ENCODE measurements around the gene HM13.
"Not testable (repeated sequence)": the region's sequence is repeated elsewhere in the genome, so short reads cannot be mapped to it uniquely, and the experiment has no call there.

Gene HM13

DNA sequence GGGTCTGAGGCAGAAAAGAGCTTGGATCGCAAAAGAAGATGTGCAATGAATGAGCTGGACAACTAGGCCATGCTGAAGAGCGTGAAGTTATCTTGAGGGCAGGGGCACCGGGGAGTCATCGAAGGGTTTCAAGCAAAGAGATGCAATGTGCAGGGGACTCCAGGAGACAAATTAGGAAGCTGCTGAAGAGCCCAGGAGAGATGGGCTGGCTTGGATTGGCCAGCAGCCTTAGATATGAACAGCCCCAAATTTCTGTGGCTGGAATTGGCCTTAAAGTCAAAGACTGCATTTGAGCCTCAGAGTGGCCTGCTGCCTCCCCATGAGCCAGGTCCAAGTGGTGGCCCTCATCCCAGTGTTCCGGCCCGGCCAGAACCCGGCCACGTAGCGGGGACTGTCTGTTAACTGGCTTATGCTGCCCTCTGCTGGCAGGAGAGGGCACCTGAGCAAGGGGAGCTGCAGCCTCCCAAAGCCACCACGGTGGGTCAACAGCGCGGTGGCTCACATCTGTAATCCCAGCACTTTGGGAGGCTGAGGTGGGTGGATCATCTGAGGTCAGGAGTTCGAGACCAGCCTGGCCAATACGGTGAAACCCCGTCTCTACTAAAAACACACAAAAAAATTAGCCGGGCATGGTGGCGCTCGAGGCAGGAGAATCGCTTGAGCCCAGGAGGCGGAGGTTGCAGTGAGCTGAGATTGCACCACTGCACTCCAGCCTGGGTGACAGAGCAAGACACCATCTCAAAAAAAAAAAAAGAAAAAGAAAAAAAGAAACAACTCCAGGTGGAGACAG lies 11.2 kb upstream of the HM13 start:
- peak; percentile 78 for DNase-seq (ENCODE audit: low spot score)

DNA sequence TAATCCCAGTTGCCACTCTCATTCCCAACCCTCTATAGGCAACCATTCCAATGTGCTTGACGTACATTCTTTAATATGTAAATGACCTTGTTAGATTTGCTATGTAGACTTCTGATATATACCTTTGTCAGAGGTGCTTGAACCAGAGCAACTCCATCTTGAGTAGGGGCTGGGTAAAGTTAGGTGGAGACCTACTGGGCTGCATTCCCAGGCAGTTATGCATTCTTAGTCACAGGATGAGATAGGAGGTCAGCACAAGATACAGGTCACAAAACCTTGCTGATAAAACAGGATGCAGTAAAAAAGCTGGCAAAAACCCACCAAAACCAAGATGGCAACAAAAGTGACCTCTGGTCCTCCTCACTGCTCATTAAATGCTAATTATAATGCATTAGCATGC lies 8.3 kb upstream of the HM13 start:
- no peak for DNase-seq (ENCODE audit: low spot score)

DNA sequence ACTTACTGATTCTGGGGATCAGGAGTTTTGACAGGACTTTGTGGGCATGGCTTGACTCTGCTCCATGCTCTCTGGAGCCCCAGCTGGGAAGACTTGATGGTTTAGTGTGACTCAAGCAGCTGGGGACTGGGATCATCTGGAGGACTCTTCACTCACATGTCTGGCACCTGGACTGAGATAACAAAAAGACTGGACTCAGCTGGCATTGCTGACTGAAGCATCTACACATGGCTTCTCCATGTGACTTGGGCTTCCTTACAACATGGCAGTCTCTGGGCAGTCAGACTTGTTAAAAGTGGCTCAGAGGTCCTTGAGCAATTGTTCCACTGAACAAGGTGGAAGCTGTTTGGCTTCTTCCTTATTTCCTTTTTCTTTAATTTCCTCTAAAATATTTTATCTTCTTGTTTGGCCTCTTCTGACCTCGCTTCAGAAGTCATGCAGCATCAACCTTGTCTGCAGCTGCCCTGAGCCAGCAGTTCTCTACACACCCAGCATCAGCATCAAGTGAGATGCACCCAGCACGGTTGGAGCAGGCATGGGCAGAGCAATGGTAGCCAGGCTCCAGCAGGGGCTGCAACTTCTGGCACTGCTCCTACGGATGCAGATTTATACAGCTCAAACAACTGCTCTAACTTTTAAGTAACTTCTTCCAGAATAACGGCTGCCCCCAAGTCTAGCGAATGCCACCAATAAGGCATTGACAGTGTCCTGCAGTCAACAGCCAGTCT lies 5.6 kb upstream of the HM13 start:
- DNase-seq (ENCODE audit: low spot score) = no peak

DNA sequence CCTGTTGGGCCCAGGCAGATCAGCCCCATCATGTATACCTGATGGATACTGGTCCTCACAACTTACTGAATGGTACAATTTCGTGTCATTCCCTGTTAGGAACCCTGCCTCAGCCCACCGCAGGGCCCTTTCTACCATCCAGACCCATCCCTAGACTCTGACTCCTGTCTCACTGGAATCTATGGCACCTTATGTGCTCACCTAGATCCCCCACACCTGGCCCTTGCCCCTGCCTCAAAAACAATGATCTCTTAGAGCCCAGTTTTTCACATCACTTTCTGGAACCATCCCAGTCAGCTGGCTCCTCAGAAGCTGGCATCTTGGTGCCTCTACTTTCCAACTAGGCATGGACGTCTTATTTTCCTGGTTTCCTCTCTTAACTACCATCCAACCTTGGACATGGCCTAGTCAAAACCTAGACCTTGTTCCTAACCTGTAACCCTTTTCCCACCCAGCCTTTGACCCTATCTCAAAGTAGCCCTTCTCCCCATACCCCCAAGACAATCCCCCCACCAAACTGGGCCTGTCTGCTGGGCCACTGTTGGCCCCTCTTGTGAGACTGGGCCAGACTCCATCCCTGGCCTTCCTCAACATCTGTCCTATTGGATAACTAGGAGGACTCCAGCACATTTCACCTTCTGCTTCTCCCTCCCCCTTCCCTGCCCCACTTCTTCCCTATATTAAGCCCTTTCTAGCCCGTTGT lies 981 bp downstream of the HM13 start:
- DNase-seq (ENCODE audit: low spot score) = no peak

DNA sequence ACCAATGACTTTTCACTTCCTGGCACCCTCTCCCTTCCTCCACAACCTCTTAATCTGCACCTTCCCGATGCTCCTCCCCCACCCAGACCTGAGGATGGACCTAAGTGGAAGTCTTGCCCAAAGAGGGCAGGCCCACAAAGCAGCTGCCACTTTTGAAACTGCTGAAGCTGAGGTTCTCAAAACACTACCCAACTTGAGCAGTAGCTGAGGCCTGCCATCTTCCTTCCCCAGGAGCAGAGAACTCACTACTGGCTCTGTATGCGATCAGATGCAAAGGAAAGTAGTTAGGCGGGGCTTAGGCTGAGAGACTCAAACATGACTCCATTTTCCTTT lies 1.5 kb downstream of the HM13 start:
- DNase-seq (ENCODE audit: low spot score) = peak; percentile 43

DNA sequence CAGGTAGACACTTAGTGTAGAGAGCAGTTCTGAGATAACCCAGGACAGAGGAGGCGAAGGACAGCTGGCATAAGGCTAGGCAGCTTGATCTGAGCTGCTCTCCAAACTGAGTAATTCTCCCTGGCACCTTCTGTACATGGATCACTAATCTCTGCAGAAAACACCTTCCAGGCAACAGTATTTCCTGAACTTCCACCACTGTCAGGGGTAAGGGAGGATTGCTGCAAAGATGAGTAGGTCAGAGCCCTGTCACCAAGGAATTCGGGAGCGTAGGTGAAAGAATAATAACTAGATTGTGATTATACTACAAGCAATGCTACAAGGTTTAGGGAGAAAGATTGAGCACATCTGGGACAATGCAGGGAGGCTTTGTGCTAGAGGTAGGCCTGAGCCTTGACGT lies 1.9 kb downstream of the HM13 start:
- DNase-seq (ENCODE audit: low spot score) = no peak

DNA sequence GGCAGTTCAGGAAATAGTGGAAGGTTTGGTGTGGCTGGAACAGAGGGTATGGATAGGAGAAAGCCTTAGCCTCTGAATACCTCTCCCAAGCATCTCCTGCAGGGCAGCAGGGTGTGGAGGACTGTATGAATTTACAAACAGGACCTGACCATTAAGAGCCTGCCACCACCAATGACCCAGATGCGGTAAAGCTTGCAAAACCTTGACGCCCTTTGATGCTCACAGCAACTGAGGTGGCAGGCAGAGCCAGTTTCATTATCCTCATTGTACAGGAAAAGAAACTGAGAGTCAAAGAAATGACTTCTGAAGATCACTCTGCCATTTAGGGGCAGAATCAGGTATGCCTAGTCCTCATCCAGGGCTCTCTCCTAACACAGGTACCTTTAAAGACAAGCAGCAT lies 2.4 kb downstream of the HM13 start:
- peak; percentile 51 for DNase-seq (ENCODE audit: low spot score)

DNA sequence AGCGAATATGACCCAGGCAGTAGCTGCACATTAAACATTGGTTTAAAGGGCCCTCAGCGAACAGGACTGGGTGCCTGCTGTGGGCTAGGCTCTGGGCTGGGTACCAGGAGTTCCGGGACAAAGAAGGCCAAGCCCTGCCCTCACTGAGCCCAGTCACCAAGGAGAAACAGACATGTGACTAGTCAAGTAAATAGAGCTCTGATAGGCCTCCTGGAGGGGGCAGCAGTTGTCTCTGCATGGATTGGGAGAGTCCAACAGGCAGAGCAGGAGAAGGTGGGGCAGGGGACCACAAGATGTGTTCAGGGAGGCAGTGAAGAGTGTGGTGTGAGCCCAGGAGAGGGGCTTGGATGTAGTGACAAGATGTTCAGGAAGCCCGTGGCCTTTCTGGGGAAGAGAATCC lies 3.1 kb downstream of the HM13 start:
- no peak for DNase-seq (ENCODE audit: low spot score)

DNA sequence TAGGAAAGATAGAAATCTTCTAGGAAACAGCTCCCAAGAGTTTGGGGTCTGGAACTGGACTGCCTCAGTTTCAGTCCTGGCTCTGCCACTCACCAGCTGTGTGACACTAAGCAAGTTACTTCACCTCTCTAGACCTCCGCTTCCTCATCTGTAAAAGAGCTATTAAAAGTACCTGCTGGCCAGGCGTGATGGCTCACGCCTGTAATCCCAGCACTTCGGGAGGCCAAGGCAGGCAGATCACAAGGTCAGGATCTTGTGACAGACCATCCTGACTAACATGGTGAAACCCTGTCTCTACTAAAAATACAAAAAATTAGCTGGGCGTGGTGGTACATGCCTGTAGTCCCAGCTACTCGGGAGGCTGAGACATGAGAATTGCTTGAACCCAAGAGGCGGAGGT lies 7.0 kb downstream of the HM13 start:
- not testable (repeated sequence) for DNase-seq (ENCODE audit: low spot score)

DNA sequence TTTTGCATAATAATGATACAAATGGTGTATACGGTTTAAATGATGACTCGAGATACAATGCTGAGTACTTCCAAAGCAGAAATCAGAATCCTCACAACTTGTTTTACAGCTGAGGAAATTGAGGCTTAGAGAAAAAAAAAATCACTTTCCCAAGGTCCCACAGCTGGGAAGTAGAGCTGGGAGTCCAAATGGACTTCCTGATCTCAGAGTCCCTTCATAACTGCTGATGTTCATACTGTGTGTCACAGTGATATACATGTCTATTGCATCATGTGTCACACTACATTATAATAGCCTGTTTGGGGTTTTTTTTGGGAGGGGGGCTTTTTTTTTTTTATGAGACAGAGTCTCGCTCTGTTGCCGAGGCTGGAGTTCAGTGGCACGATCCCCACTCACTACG lies 8.5 kb downstream of the HM13 start:
- no peak for DNase-seq (ENCODE audit: low spot score)

DNA sequence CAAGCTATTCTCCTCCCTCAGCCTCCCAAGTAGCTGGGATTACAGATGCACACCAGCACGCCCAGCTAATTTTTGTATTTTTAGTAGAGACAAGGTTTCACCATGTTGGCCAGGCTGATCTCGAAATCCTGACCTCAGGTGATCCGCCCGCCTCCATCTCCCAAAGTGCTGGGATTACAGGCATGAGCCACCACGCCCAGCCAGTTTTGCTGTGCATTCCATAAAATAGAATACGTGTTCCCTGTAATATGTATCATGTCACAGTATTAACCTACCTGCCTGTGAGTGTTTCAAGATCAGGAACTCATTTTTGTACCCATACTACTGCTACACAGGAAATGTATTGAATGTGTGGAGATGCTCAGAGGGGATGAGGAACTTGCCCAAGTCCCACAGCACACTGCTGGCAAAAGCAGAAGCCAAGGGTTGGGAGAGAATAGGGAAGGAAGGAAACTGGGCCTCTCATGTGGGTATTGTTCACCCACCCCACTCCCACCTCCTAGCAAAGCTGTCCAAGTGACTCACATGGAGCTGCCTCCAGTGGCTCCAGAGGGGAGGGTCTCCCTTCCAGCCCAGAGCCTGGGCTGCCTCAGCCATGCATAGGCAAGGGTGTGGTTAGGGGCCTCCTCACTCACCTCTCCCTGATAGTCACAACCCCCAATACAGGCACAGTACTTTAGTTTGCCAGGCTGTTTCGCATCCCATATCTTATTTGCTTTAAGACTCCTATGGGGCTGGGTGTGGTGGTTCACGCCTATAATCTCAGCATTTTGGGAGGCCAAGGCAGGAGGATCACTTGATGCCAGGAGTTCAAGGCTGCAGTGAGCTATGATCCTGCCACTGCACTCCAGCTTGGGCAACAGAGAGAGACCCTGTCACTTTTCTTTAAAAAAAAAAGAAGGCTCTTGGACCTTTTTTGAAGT lies 9.4 kb downstream of the HM13 start:
- no peak for DNase-seq (ENCODE audit: low spot score)

DNA sequence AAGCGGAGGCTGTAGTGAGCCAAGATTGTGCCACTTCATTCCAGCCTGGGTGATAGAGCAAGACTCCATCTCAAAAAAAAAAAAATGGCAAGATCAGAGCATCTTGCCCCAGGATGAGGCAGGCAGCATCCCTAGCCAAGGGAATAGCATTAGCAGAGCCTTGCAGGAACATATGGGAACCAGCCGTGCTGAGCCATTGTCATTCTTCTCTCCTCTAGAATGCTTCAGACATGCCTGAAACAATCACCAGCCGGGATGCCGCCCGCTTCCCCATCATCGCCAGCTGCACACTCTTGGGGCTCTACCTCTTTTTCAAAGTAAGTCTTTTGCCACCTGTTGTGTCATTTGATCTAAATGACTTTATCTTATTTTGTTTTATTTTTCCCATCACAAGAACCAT lies 13.0 kb downstream of the HM13 start:
- no peak for DNase-seq (ENCODE audit: low spot score)

DNA sequence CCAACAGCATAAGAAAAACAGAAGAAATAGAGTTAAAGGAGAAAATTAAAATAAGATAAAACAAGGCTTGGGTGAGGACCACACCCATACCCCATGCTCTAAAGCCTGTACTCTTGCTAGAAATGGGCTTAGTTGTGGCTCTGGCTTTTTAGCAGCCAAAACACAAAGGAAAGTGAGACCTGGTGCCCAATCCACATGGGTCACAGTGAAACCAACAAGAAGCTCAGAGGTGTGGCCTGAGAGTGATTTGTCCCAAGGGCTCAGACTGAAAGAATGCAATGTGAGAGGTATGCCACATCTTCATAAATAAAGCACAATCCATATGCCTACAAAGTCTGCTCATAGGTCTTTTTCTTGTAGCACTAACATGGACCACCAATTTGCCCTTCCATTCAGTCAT lies 21.1 kb downstream of the HM13 start:
- DNase-seq (ENCODE audit: low spot score) = no peak

DNA sequence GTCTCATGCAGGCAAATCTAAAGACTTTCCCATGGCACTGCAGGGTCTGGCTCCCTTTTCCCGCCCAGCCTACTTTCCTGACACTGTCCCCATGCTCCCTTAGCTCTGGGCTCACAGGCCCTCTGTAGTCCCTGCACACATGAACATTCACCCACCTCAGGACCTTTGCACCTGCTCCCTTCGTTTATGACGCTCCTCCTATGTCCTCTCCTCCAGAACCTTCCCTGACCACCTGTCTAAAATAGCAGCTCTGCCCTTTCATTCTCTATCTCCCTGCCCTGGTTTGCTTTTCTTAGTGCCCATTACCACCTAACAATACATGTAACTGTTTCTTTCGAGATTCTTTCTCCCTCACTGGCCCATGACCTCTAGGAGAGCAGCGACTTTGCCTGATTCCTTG lies 22.3 kb downstream of the HM13 start:
- no peak for DNase-seq (ENCODE audit: low spot score)

DNA sequence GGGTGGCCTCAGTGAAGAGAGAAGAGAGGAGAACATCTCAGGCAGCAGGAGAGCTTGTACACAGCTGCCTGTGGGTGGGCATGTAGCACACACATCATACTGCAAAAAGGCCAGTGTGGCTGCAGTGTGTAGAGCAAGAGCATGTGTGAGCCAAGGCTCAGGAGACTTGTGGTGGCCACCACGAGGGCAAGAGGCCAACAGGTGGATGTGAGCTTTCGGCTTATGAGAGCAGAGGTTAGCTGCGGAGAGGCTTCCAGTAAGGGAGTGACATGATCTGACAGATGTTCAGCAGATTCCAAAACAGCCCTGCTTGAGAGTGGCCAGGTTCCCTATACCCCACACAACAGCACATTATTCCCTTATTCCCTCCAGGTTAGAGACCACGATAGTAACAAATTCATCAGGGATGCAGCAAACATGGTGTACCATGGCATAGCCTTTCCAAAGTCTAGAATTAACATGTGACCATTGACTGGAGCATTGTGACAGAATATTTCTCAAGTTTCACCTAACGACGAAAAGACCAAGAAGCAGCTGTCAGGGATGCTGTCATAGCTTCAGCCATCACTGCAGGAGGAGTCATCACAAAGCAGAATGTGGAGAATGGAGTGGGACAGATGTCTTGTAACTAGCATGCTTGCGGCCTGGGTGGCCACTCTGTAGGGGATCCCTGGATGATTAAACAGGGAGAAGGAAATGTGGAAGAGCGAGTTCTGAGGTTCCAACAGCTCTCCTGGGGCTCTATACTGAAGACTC lies 23.1 kb downstream of the HM13 start:
- no peak for DNase-seq (ENCODE audit: low spot score)

DNA sequence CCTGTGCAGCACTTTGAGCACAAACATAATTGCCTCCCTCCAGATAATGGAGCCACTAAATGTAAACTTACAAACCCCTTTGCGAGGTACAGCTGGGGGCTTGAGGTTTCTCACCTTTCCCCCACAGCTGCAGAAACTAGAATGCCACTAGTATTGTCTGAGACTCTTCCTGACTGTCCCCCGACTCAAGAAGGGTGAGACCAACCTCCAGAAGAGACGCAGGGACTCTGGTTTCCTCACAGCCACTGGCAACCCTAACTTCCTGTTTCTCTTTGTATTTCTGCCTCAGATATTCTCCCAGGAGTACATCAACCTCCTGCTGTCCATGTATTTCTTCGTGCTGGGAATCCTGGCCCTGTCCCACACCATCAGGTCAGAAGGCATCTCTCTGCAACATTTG lies 23.6 kb downstream of the HM13 start:
- no peak for DNase-seq (ENCODE audit: low spot score)

DNA sequence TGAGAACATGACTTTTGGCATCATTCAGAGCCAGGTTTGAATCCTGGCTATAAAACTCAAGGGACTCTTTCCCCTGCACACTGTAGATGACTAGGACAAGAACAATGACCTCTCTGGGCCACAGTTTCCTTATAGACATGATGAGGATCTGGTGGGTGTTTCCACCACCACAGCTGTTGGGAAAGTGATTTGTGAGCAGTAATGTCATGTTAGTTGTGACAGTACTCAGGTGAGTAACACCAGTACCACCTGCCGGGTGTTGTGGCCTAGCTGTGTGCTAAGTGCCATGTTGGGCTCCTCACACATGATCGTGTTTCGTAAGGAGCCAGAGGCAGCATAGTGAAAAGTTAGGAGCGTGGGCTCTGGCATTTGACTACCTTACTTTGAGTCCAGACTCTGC lies 24.1 kb downstream of the HM13 start:
- DNase-seq (ENCODE audit: low spot score) = no peak

DNA sequence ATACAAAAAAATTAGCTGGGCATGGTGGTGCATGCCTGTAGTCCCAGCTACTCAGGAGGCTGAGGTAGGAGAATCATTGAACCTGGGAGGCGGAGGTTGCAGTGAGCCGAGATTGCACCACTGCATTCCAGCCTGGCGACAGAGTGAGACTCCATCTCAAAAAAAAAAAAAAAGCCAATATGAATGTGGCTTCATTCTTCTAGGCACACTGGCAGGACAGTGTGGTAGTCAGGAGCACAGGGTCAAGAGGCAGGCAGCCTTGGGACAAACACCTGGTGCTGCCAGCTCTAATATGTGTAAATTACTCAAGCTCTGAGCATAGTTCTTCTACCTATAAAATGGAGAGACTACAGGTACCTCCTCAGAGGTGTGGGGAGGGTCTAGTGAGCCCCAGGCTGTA lies 25.4 kb downstream of the HM13 start:
- not testable (repeated sequence) for DNase-seq (ENCODE audit: low spot score)

DNA sequence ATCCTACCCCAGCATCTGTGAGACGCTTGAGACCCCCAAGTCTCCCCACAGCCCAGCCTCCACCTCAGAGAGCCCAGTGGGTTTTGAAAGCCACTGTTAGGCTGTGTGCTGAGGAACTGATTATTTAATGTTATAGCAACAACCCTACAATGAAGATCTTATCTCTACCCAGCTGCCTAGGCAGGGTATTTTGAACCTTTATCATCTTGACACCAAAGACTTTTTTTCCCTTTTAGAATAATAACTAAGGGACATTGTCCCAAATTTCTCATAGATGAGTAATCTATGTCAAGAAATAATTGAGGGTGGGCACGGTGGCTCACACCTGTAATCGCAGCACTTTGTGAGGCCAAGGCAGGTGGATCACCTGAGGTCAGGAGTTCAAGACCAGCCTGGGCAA lies 26.2 kb downstream of the HM13 start:
- no peak for DNase-seq (ENCODE audit: low spot score)

DNA sequence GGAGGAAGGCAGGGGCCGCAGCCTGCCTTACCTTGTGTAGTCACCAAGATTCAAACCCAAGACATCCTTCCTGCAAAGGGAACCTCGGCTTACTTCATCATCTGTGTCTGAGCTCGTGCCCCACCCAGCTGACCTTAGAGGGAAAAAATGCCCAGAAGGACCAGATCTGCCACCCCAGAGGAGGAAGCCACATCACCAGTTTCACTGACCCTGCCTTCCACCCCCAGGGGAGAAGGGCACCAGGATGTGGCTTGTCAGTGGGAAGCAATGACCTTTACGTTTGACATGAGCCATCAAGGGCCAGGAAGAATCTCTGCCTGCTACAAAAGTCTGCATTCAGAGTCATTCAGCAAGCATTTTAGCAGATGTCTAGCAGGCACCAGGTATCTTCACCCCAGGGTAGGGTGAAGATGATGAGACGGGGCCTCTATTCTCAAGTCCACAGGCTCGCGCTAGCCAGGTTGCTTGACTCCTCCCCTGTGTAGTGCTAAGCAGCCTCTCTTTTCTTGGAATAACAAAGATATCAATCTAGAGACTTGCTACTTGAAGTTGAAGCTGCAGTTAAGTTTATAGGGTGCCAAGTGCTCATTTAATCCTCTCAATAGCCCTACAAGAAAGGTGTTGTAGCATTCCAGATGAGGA lies 28.1 kb downstream of the HM13 start:
- peak; percentile 24 for DNase-seq (ENCODE audit: low spot score)

DNA sequence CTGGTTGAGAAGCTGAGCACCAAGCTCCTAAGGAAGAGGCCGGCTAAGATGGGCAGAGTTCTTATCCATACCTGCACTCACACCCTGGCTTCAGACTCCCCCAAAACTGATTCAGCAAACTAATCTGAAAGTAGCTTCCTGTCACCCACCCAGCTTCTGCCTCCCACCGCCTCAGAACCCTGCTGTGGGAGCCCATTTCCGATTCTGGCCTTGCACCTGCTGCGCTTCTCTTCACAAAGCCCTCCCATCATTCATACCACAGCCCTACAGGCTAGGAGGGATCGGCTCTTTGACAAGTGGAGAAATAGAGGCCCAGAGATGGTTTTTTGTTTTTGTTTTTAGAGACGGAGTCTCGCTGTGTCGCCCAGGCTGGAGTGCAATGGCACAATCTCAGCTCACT lies 28.7 kb downstream of the HM13 start:
- no peak for DNase-seq (ENCODE audit: low spot score)
